Ishikawa (cell line): ENCODE measurements around the gene C2CD2.

Experiments
- CEBPB ChIP-seq: IDR thresholded peaks from 2 replicates; pipeline ENCODE4 v1.6.1; 2012
- CREB1 ChIP-seq: IDR thresholded peaks from 2 replicates; pipeline ENCODE4 v1.6.1; 2012; ENCODE audit warnings: low read depth
- EGR1 ChIP-seq: IDR thresholded peaks from 2 replicates; pipeline ENCODE4 v1.6.1; 2012
- EP300 ChIP-seq: IDR thresholded peaks from 2 replicates; pipeline ENCODE4 v1.6.1; 2012; ENCODE audit warnings: borderline replicate concordance
- FOXM1 ChIP-seq: IDR thresholded peaks from 2 replicates; pipeline ENCODE4 v1.6.1; 2012; ENCODE audit warnings: low read depth, borderline replicate concordance
- NFIC ChIP-seq: IDR thresholded peaks from 2 replicates; pipeline ENCODE4 v1.6.1; 2012
- RAD21 ChIP-seq: IDR thresholded peaks from 2 replicates; pipeline ENCODE4 v1.6.1; 2012; ENCODE audit warnings: low read depth
- REST ChIP-seq: IDR thresholded peaks from 2 replicates; pipeline ENCODE4 v1.6.1; 2012; ENCODE audit warnings: low read depth, mild to moderate bottlenecking
- TAF1 ChIP-seq: IDR thresholded peaks from 2 replicates; pipeline ENCODE4 v1.6.1; 2012; ENCODE audit warnings: low read depth, mild to moderate bottlenecking
- TCF12 ChIP-seq: IDR thresholded peaks from 2 replicates; pipeline ENCODE4 v1.6.1; 2012; ENCODE audit warnings: low read depth
- TEAD4 ChIP-seq: IDR thresholded peaks from 2 replicates; pipeline ENCODE4 v1.6.1; 2012
- YY1 ChIP-seq: IDR thresholded peaks from 2 replicates; pipeline ENCODE4 v1.6.1; 2012; ENCODE audit warnings: low read depth
- ZBTB7A ChIP-seq: IDR thresholded peaks from 2 replicates; pipeline ENCODE4 v1.6.1; 2012; ENCODE audit warnings: low read depth
- TF ChIP-seq, protein P1 (sequence below): IDR thresholded peaks from 2 replicates; pipeline ENCODE4 v1.6.1; 2012
- TF ChIP-seq, protein P2 (sequence below): IDR thresholded peaks from 2 replicates; pipeline ENCODE4 v1.6.1; 2012

Gene C2CD2

GRCh38 chr21:41953831-41954653 lies at the start of gene C2CD2:
TSS of gene C2CD2 (minus strand) at chr21:41954018. CDS start at chr21:41953648, 370 bp downstream.
- TF ChIP-seq CEBPB (no peak), ZBTB7A (no peak; the same call in 1 of the 2 replicates), TEAD4 (no peak), NFIC (no peak), CREB1 (no peak), YY1 (no peak), RAD21 (no peak), EGR1 (no peak)
- TF ChIP-seq, protein P1, sequence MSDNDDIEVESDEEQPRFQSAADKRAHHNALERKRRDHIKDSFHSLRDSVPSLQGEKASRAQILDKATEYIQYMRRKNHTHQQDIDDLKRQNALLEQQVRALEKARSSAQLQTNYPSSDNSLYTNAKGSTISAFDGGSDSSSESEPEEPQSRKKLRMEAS: peak; percentile 95
- TF ChIP-seq, protein P2, sequence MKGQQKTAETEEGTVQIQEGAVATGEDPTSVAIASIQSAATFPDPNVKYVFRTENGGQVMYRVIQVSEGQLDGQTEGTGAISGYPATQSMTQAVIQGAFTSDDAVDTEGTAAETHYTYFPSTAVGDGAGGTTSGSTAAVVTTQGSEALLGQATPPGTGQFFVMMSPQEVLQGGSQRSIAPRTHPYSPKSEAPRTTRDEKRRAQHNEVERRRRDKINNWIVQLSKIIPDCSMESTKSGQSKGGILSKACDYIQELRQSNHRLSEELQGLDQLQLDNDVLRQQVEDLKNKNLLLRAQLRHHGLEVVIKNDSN: peak; percentile 47; the same call in 1 of the 2 replicates

GRCh38 chr21:42003051-42003461 lies 49.2 kb upstream of the C2CD2 start:
- TF ChIP-seq, protein P2: no peak
- no peak for TF ChIP-seq TAF1
- no peak for TF ChIP-seq REST
- no peak for TF ChIP-seq NFIC
- no peak for TF ChIP-seq TCF12

GRCh38 chr21:42002421-42002958 lies 48.7 kb upstream of the C2CD2 start:
- TF ChIP-seq EGR1: no peak
- no peak for TF ChIP-seq CREB1
- TF ChIP-seq REST: no peak
- no peak for TF ChIP-seq FOXM1
- TF ChIP-seq EP300: no peak
- TF ChIP-seq RAD21: no peak
- no peak for TF ChIP-seq TCF12
- TF ChIP-seq, protein P1: no peak
- TF ChIP-seq TAF1: no peak
- TF ChIP-seq, protein P2: no peak
- TF ChIP-seq NFIC: no peak
- TF ChIP-seq TEAD4: no peak
- TF ChIP-seq YY1: no peak

GRCh38 chr21:42001781-42002180 lies 48.0 kb upstream of the C2CD2 start:
- TF ChIP-seq EGR1 (no peak), TEAD4 (no peak), CREB1 (no peak), FOXM1 (no peak), NFIC (no peak), REST (no peak), EP300 (no peak), TCF12 (no peak), CEBPB (no peak), ZBTB7A (no peak), YY1 (no peak), RAD21 (no peak), TAF1 (no peak)
- TF ChIP-seq, protein P2: no peak
- TF ChIP-seq, protein P1: no peak
